Hepatocyte (in vitro differentiated cells): ENCODE results near the gene EME2. TPM values are rescaled to one million over a fixed set of nuclear protein-coding genes. Genes with fewer than 3 reads are reported as not detected.

Experiments
- DNase-seq: peaks from one replicate; pipeline ENCODE4 v3.0.0-alpha.2; 2016; ENCODE audit warnings: low spot score
- H2AFZ ChIP-seq: fragments of 200-600 bp; sonication (generic); 2 replicates; pipeline ENCODE4 v1.6.0; 2016; ENCODE audit warnings: antibody characterized with exemption, mild to moderate bottlenecking
- H3K27ac ChIP-seq: fragments of 200-600 bp; sonication (generic); 2 replicates; pipeline ENCODE4 v1.5.1; 2016; ENCODE audit warnings: mild to moderate bottlenecking
- H3K27me3 ChIP-seq: fragments of 200-600 bp; sonication (generic); 2 replicates; pipeline ENCODE4 v1.6.1; 2016
- H3K36me3 ChIP-seq: fragments of 200-600 bp; sonication (generic); replicated peaks from 2 replicates; pipeline ENCODE4 v1.5.1; 2016; ENCODE audit warnings: low read depth; ENCODE audit not compliant: insufficient read depth
- H3K4me1 ChIP-seq: fragments of 200-600 bp; sonication (generic); 2 replicates; pipeline ENCODE4 v1.5.1; 2016; ENCODE audit warnings: mild to moderate bottlenecking, moderate library complexity; ENCODE audit not compliant: insufficient read depth
- H3K4me2 ChIP-seq: fragments of 200-600 bp; sonication (generic); 2 replicates; pipeline ENCODE4 v1.6.0; 2016
- H3K4me3 ChIP-seq: fragments of 200-600 bp; sonication (generic); 2 replicates; pipeline ENCODE4 v1.5.1; 2016; ENCODE audit warnings: mild to moderate bottlenecking
- H3K79me2 ChIP-seq: fragments of 200-600 bp; sonication (generic); 2 replicates; pipeline ENCODE4 v1.6.0; 2017; ENCODE audit warnings: mild to moderate bottlenecking
- H3K9me2 ChIP-seq: fragments of 200-600 bp; sonication (generic); replicated peaks from 2 replicates; pipeline ENCODE4 v1.6.0; 2017; ENCODE audit warnings: mild to moderate bottlenecking; ENCODE audit not compliant: insufficient read depth
- H3K9me3 ChIP-seq: fragments of 200-600 bp; sonication (generic); 2 replicates; pipeline ENCODE4 v1.5.1; 2016; ENCODE audit warnings: low read depth, mild to moderate bottlenecking
- H4K20me1 ChIP-seq: fragments of 200-600 bp; sonication (generic); 2 replicates; pipeline ENCODE4 v1.6.0; 2016; ENCODE audit warnings: mild to moderate bottlenecking; ENCODE audit not compliant: insufficient read depth, poor library complexity, severe bottlenecking
- EZH2 ChIP-seq: fragments of 200-600 bp; sonication (generic); IDR thresholded peaks from 2 replicates; pipeline ENCODE4 v1.6.1; 2016; ENCODE audit warnings: antibody characterized with exemption, mild to moderate bottlenecking, borderline replicate concordance
- EZH2phosphoT487 ChIP-seq: fragments of 200-600 bp; sonication (generic); IDR thresholded peaks from one replicate; pipeline ENCODE4 v1.6.1; 2018; ENCODE audit warnings: antibody characterized with exemption, mild to moderate bottlenecking, low read depth, moderate library complexity; ENCODE audit not compliant: unreplicated experiment, severe bottlenecking
- WGBS: methylation state at CpG from one replicate; pipeline ENCODE4 v1.1.6; 2016; ENCODE audit warnings: low lambda C conversion rate; ENCODE audit errors: missing lambda C conversion rate; 5-methylcytosine and 5-hydroxymethylcytosine counted together
- polyA plus RNA-seq: library from polyadenylated mRNA; unstranded; fragments of >200 nt; fragmentation: Nextera tagmentation; extraction: Ambion mirVana; gene quantifications from 2 replicates; pipeline ENCODE4 v1.2.1, GENCODE V29; 2016
- total RNA-seq: library from RNA; depleted of rRNA; stranded (reverse); fragments of >200 nt; gene quantifications from 2 replicates; pipeline ENCODE4 v1.2.3, GENCODE V29; 2014
- TF ChIP-seq, protein P1 (sequence below): fragments of 200-600 bp; sonication (generic); IDR thresholded peaks from 2 replicates; pipeline ENCODE4 v1.5.1; 2016; ENCODE audit warnings: antibody characterized with exemption, mild to moderate bottlenecking; ENCODE audit not compliant: poor library complexity

Gene EME2
- total and polyA plus RNA-seq, 2 experiments from 2014 or later, result 17.7 to 20.8 TPM

DNA sequence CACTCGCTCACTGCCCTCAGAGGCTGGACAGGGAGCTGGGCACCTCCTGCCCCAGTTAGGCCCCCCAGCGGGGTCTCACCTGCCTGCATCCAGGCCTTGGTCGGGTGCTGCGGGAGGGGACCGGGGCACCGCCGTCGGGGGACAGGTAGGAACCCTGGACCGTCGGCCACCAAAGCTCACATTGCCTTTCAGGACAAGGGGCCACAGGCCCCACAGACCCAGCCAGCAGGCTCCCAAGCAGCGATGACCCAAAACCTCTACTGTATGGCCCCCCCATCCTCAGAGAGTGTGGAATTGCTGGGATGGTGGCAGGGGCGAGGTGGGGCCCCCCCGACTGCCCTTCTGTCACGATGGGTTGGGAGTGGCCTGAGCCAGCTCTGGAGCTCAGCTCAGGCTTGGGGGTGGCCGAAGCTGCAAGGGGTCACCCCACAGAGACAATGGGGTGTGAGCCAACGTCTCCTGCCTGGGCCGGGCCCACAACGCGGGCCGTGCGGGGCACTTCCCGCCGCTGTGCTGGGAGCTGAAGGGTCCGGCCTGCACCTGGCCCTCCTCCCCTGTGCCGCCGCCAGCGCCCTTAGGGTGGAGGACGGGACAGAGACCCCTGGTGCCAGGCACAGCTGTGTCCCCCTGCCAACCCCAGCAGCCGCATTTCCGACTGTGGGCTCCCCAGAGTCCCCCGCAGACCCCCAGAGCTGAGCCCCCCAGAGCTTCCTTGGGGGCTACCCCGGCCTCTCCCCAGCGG lies 20.4 kb downstream of the EME2 start:
- H3K9me2 ChIP-seq, result no peaks in the 10 kb centered on the region
- H3K4me2 ChIP-seq, result peak overlapping the region; percentile 30
- no peak overlapping the region for H3K4me3 ChIP-seq
- no peaks in the 10 kb centered on the region for H3K9me3 ChIP-seq
- DNase-seq, result peak; percentile 9
- no peaks in the 10 kb centered on the region for H4K20me1 ChIP-seq
- no peak overlapping the region for H3K27ac ChIP-seq
- peaks cover 14% of the 10 kb centered on the region for H3K4me1 ChIP-seq
- H3K79me2 ChIP-seq, result no peaks in the 10 kb centered on the region
- no peak for TF ChIP-seq EZH2phosphoT487
- TF ChIP-seq, protein P1, sequence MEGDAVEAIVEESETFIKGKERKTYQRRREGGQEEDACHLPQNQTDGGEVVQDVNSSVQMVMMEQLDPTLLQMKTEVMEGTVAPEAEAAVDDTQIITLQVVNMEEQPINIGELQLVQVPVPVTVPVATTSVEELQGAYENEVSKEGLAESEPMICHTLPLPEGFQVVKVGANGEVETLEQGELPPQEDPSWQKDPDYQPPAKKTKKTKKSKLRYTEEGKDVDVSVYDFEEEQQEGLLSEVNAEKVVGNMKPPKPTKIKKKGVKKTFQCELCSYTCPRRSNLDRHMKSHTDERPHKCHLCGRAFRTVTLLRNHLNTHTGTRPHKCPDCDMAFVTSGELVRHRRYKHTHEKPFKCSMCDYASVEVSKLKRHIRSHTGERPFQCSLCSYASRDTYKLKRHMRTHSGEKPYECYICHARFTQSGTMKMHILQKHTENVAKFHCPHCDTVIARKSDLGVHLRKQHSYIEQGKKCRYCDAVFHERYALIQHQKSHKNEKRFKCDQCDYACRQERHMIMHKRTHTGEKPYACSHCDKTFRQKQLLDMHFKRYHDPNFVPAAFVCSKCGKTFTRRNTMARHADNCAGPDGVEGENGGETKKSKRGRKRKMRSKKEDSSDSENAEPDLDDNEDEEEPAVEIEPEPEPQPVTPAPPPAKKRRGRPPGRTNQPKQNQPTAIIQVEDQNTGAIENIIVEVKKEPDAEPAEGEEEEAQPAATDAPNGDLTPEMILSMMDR, result no peak
- no peak for TF ChIP-seq EZH2
- no peaks in the 10 kb centered on the region for H3K27me3 ChIP-seq
- H3K36me3 ChIP-seq, result no peaks in the 10 kb centered on the region
- no peak overlapping the region for H2AFZ ChIP-seq
- WGBS, result 95% methylated on average over 28 of the region's 33 CpGs

DNA sequence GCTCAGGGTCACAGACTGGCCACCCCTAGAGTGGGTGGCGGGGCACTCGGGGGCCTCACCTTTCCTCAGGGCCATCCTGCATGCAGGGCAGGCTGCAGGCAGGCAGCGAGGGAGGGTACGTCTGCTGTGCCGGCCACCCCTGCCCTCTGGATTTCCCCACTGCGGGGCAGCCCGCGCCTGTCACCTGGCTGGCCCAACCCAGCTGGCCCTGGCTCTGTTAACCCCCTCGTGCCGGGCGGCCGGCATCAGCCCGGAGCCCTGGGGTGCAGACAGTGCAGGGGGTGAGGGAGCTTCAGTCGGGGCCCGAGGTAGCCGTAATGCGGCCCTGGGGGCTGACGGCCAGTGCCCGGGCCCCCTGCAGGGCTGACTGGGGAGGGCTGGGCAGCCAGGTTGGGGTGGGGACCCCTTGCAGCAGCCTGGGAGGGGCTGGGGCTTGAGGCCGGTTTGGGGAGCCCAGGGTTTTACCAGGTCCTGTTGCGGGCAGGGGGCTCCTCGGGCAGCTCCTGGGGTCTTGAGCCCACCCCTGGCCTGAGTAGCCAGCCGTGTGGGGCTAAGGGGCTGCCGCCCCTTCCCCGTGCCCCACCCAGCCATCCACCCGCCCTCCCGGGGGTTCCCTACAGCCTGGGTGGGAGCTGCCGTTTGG lies 21.1 kb downstream of the EME2 start, which contains the start of gene IGFALS:
Gene IGFALS, minus strand, starts transcription at position 128 of the 643 bp plus-strand sequence. Its CDS starts 53 bp downstream, at position 75.
- no peaks in the 10 kb centered on the region for H4K20me1 ChIP-seq
- H3K27ac ChIP-seq, result peak within 1 kb of the TSS; percentile 83
- H3K4me2 ChIP-seq, result peak within 1 kb of the TSS; percentile 30
- no peaks in the 10 kb centered on the region for H3K79me2 ChIP-seq
- H3K36me3 ChIP-seq, result no peaks in the 10 kb centered on the region
- 66% methylated on average over 20 of the region's 28 CpGs for WGBS
- TF ChIP-seq EZH2 (no peak), EZH2phosphoT487 (no peak)
- TF ChIP-seq, protein P1, result no peak
- H3K9me2 ChIP-seq, result no peaks in the 10 kb centered on the region
- peaks cover 14% of the 10 kb centered on the region for H3K4me1 ChIP-seq
- no peak within 1 kb of the TSS for H2AFZ ChIP-seq
- no peak within 1 kb of the TSS for H3K4me3 ChIP-seq
- H3K9me3 ChIP-seq, result no peaks in the 10 kb centered on the region
- peak; percentile 38 for DNase-seq
- no peaks in the 10 kb centered on the region for H3K27me3 ChIP-seq

GRCh38 chr16:1794221-1794871 lies 21.7 kb downstream of the EME2 start:
- Histone ChIP-seq H3K9me3 (no peaks in the 10 kb centered on the region), H3K4me2 (peak overlapping the region; percentile 30), H3K9me2 (no peaks in the 10 kb centered on the region), H2AFZ (no peak overlapping the region), H3K36me3 (no peaks in the 10 kb centered on the region), H4K20me1 (no peaks in the 10 kb centered on the region), H3K4me1 (peaks cover 14% of the 10 kb centered on the region), H3K79me2 (no peaks in the 10 kb centered on the region), H3K4me3 (no peak overlapping the region), H3K27me3 (no peaks in the 10 kb centered on the region), H3K27ac (peak overlapping the region; percentile 83)
- peak; percentile 70 for DNase-seq
- TF ChIP-seq, protein P1, result no peak
- TF ChIP-seq EZH2 (no peak), EZH2phosphoT487 (no peak)
- WGBS, result 67% methylated on average over 18 of the region's 18 CpGs
